HG03175 (cell line): Measurements from ENCODE around the gene OR1Q1.
"Not testable (repeated sequence)": the region's sequence is repeated elsewhere in the genome, so short reads cannot be mapped to it uniquely, and the experiment has no call there.

ENCODE experiments used
- ATAC-seq: cut with Tn5 transposase; IDR thresholded peaks from one replicate; pipeline ENCODE4 v1.9.1; 2021; ENCODE audit warnings: mild to moderate bottlenecking, moderate library complexity; ENCODE audit not compliant: unreplicated experiment

The OR1Q1 gene, protein sequence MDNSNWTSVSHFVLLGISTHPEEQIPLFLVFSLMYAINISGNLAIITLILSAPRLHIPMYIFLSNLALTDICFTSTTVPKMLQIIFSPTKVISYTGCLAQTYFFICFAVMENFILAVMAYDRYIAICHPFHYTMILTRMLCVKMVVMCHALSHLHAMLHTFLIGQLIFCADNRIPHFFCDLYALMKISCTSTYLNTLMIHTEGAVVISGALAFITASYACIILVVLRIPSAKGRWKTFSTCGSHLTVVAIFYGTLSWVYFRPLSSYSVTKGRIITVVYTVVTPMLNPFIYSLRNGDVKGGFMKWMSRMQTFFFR

DNA sequence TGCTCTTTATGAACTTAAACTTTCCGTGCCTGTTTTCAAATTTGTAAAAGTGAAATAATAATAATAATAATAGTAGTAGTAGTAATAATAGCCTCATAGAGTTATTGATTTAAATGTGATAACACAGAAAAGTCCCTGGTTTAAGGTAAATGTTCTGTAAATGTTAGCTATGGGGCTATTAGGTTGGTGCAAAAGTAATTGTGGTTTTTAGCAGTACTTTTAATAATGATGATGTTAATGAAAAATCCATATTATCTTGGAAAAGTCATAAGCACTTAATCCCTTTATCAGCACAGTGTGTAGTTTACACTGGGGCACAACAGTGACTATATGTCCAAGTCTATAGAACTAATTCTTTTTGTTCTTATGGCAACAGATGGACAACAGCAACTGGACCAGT, at the start of gene OR1Q1:
TSS of gene OR1Q1 (plus strand) at position 377 of the 400 bp plus-strand sequence. CDS start at position 377, 0 bp downstream.
- ATAC-seq: no peak

DNA sequence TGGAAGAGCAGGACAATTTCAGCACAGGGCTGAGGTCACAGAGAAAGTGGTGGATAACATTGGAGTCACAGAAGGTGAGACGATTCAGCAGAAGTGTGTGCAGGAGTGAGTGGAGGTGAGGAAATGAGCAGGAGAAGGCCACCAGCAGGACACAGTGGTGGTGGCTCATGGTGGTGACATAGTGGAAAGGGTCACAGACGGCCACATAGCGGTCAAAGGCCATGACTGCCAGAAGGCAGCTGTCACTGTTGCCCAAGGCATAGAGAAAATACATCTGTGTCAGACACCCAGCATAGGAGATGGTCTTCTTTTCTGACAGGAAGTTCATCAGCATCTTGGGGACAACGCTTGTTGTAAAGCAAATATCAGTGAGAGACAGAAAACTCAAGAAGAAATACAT, 46.6 kb upstream of the OR1Q1 start:
- no peak for ATAC-seq

DNA sequence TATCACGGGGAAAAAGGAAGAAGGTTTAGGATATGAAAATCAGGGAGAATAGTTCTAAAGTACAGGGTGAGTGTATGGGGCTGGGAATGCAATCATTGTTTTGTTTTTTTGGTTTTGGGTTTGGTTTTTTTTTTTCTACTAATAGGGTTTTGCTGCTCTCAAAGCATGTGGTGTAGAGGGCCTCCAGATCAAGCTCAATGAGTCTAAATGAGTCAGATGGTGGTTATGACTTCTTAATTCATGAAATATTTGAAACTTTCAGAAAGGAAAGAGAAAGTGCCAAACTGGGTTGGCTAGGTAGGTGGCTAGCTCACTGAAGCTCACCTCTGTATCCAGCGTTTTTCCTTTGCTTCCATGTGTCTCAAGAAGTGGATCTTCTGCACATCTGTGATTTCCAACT, 42.1 kb upstream of the OR1Q1 start:
- ATAC-seq: no peak

DNA sequence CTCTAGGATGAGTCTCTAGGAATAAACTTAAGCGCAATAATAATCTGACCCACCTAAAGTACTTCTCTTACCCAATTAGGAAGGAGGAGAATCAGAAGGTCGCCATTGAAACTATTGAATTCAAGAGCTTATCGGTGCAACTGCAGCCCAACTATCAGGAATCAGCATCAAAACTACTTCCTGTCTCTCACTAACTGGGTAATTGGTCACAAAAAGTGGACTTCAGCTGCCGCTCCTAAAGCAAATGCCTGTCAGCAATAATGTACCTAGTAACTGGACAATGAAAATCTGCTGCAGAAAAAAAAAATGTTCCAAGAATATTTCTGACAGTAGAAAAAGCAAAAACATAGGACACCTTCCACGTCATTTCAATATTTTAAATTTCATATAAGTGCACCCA, 34.7 kb upstream of the OR1Q1 start:
- no peak for ATAC-seq

DNA sequence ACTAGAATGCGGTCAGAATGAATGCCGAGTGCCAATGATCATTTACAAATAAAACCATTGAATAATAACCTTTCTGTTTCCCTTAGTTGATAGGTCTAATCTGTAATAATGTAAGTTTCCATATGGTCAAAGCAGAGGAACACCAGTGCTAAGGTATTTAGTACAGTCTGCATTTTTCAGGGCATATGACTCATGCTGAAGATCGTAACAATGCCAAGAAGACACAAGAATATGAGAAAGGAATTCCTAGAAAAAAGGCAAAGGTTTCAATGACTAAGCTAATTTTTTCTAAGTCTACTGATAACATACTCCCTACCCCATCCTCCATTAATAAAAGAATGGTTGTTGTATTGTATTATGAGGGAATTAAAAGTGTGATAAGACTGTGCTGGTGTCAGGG, 34.2 kb upstream of the OR1Q1 start:
- ATAC-seq: no peak

DNA sequence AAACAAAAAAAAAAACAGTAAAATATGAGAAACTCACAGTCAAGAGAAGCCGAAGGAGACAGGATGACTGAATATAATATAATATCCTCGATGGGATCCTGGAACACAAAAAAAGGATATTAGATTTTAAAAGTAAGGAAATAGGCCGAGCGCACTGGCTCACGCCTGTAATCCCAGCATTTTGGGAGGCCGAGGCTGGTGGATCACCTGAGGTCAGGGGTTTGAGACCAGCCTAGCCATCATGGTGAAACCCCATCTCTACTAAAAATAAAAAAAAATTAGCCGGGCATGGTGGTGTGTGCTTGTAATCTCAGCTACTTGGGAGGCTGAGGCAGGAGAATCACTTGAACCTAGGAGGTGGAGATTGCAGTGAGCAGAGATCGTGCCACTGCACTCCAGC, 31.3 kb upstream of the OR1Q1 start, which contains the start of gene OR1L8:
TSS of gene OR1L8 (minus strand) at position 101 of the 400 bp plus-strand sequence. CDS start 14,907 bp downstream, outside the sequence.
- ATAC-seq: not testable (repeated sequence)

DNA sequence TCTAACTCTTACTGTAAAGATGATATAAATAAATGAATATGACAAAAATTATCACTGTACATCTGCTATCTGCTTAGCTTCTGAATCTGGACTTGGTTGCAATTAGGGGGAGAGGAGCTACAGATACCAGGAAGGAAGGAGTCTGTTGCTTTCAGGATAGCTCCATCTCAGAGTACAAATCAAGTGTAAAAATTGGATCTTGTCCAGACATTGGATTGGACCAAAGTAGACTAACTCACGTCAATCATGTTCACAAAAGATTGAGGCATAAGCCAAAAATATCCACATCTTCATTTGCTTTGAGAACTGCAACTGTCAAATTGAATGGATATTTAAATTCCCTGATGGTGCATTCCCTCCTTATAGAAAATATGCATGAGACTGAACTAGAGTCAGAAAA, 8.8 kb upstream of the OR1Q1 start:
- ATAC-seq: no peak

DNA sequence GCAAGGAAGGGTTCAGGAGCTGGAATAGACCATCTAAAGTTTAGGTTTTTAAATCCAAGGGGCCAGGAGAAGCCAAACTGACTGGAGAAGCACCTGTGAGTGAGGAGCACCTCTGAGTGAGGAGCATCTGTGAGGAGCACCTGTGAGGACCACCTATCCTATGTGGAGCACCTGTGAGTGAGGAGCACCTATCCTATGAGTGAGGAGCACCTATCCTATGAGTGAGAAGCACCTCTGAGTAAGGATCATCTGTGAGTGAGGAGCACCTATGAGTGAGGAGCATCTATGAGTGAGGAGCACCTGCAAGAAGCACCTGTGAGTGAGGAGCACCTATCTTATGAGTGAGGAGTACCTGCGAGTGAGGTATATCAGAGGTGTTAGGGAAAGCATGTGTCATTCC, 8.0 kb upstream of the OR1Q1 start:
- no peak for ATAC-seq

DNA sequence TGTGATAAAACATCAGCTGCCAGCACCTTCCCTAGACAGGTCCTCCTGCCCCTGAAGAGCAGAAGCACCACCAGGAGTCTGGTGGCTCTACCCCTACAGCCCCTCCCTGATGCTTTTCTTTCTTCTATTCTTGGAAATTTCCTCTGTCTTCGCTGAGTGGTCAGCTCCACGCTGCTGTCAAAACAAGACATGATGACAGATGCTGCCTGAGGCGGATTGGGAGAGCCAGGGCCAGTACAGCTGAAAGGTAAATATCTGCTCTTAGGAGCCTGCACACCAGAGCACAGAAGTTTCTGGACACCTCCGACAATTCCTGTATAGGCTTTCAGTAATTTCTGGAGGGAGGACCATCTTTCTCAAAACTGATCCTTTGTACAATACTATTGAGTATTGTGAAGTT, 4.7 kb upstream of the OR1Q1 start:
- no peak for ATAC-seq

DNA sequence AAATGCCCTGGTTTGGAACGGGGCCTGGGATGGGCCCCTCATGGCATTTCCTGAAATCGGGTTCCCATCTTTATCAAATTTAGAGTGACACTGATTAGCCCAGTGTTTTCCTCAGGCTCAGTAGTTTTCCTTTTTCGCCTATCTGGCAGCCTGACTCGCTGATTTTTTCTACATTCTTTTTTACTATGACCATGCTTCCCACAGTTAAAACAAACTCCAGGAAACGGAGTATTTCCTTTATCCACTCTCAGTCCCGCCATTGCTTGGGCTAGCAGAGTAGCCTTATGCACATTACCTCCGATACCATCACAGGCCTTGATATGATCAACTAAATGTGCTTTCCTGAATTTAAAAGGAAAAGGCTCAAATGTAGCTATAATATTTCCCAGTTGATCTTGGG, 5.5 kb downstream of the OR1Q1 start:
- ATAC-seq: no peak

DNA sequence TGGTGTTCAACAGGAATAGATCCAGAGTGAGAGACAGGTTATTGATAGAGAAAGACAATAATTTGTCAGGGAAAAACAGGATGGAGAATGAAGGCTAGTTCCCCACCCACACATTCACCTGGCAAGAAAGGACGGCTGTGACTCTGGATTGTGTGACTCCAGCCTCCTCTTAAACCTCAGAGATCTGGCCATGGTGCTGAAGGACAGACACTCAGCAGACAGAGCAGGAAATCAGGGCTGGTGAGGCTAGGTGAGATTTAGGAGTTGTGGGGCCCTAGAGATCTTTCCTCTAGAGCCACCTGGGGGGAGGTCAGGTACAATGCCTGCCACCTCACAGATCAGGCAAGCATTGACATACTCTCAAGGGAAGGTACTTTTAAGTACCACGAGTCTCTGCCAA, 27.7 kb downstream of the OR1Q1 start:
- no peak for ATAC-seq

DNA sequence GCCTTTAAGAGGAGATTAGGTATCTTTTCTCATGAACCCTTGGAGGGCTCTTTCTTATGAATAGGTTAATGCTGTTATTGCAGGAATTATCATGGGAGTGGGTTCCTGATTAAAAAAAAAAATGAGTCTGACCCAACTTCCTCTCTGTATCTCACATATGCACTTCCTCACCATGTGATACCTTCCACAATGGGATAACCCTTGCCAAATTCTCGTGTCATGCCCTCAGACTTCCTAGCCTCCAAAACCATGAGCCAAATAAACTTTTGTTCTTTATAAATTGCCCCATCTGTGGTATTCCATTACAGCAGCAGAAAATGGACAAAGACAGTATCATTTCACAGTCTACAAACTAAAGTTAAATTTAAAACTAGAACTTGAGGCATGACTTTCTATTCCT, 41.8 kb downstream of the OR1Q1 start:
- ATAC-seq: no peak

DNA sequence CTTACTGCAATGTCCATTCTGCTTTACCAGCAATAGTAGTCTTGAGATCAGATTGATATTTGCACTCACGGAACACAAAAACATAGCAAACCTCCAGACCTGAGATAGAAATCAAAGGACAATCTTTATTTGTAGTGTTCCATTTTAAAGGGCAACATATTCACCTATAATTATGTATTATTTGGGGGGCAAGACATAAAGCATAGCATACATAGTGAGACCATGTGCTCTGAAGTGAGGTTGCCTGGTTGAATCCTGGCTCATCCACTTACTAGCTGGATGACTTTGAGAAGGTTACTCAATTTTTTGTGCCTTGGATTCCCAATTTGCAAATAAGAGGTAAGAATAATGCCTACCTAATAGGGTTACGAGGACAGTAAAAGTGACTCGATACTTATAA, 43.0 kb downstream of the OR1Q1 start, which contains the start of gene OR1B1:
TSS of gene OR1B1 (minus strand) at position 101 of the 400 bp plus-strand sequence.
- no peak for ATAC-seq

DNA sequence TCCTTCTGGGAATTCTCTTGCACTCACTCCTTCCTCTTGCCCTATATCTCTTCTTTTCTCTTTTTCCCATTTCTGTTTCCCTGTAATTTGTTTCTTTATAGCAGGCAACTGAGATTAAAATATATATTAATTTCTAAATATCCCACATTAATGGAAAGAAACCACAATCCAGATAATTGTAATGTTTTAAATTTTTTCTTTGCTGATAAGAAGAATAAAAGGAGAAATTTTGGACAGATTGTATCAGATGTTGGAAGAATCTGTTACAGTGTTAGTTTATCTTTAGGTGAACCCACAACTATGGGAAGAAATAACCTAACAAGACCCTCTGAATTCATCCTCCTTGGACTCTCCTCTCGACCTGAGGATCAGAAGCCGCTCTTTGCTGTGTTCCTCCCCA, 46.9 kb downstream of the OR1Q1 start, which contains the start of gene OR1L1:
TSS of gene OR1L1 (plus strand) at position 301 of the 400 bp plus-strand sequence. CDS start at position 301, 0 bp downstream.
- ATAC-seq: no peak
